ENCODE measurements around the gene DDX49. TPM values are rescaled to one million over a fixed set of nuclear protein-coding genes. Genes with fewer than 3 reads are reported as not detected.

DDX49 gene
- total RNA-seq, 2 donors from 2014 or later, result 31.1 to 57.8 TPM

DNA sequence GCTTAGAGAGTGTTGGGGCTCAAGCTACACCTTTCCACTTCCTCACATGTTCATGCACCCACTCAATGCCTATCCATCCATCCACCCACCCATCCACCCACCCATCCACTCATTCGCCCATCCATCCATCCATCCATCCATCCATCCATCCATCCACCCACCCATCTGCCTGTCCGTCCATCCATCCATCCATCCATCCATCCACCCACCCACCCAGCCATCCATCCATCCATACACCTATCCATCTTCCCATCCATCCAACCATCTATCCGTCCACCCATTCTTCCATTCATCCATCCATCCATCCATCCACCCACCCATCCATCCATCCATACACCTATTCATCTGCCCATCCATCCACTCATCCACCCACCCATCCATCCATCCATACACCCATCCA lies 34.6 kb downstream of the DDX49 start:
- intact Hi-C loops (cut with DNase I), result no loop called here
- no peak for DNase-seq
- TF ChIP-seq, protein P1, sequence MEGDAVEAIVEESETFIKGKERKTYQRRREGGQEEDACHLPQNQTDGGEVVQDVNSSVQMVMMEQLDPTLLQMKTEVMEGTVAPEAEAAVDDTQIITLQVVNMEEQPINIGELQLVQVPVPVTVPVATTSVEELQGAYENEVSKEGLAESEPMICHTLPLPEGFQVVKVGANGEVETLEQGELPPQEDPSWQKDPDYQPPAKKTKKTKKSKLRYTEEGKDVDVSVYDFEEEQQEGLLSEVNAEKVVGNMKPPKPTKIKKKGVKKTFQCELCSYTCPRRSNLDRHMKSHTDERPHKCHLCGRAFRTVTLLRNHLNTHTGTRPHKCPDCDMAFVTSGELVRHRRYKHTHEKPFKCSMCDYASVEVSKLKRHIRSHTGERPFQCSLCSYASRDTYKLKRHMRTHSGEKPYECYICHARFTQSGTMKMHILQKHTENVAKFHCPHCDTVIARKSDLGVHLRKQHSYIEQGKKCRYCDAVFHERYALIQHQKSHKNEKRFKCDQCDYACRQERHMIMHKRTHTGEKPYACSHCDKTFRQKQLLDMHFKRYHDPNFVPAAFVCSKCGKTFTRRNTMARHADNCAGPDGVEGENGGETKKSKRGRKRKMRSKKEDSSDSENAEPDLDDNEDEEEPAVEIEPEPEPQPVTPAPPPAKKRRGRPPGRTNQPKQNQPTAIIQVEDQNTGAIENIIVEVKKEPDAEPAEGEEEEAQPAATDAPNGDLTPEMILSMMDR (IDR thresholded peaks at IDR 0.05), result no peak
- Histone ChIP-seq H3K27me3 (no peaks in the 10 kb centered on the region), H3K4me3 (no peak overlapping the region), H3K9me3 (no peaks in the 10 kb centered on the region), H3K36me3 (no peaks in the 10 kb centered on the region), H3K4me1 (no peaks in the 10 kb centered on the region), H3K27ac (no peak overlapping the region), H3K9ac (ENCODE audit: low read depth in 2 of 2, low read length in 2 of 2) (no peak overlapping the region)

DNA sequence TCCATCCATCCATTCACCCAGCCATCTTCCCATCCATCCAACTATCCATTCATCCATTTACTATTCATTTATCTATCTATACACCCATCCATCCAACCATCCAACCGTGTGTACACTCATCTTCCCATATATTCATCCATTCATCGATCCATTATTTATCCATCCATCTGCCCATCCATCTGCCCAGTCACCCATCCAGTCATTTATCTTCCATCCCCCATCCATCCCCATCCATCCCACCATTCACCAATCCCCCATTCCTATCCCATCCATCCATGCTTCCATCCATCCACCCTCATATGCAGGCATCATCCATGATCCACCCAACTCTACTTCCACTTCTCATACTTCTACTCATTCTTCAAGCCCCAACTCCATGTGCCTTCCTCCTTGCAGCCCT lies 35.5 kb downstream of the DDX49 start:
- Histone ChIP-seq H3K27me3 (no peaks in the 10 kb centered on the region), H3K4me1 (no peaks in the 10 kb centered on the region), H3K36me3 (no peaks in the 10 kb centered on the region), H3K27ac (no peak overlapping the region), H3K4me3 (no peak overlapping the region), H3K9me3 (no peaks in the 10 kb centered on the region), H3K9ac (ENCODE audit: low read depth in 2 of 2, low read length in 2 of 2) (no peak overlapping the region)
- DNase-seq, result no peak
- TF ChIP-seq, protein P1 (IDR thresholded peaks at IDR 0.05), result no peak
- intact Hi-C loops (cut with DNase I), result no loop called here

DNA sequence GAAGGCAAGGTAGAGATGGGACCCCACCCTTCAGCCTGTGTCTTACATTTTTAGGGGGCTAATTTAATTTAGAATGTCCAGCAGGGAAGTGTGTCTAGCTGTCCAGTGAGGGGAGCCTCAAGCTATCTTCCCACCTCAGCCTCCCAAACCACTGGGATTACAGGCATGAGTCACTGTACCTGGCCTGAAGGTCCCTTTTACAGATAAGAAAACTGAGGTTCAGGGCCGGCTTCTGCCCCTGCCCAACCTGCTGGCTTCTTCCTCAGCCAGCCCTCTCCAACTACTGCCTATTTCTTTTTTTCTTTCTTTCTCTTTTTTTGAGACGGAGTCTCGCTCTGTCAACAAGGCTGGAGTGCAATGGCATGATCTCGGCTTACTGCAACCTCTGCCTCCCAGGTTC lies 40.9 kb downstream of the DDX49 start:
- no peaks in the 10 kb centered on the region for H3K36me3 ChIP-seq
- no peaks in the 10 kb centered on the region for H3K27me3 ChIP-seq
- no peaks in the 10 kb centered on the region for H3K4me1 ChIP-seq
- DNase-seq, result no peak
- no peak overlapping the region for H3K9ac ChIP-seq (ENCODE audit: low read depth in 2 of 2, low read length in 2 of 2)
- no peak overlapping the region for H3K4me3 ChIP-seq
- no peak overlapping the region for H3K27ac ChIP-seq
- H3K9me3 ChIP-seq, result no peaks in the 10 kb centered on the region
- TF ChIP-seq, protein P1 (IDR thresholded peaks at IDR 0.05), result no peak
- intact Hi-C loops (cut with DNase I), result no loop called here

DNA sequence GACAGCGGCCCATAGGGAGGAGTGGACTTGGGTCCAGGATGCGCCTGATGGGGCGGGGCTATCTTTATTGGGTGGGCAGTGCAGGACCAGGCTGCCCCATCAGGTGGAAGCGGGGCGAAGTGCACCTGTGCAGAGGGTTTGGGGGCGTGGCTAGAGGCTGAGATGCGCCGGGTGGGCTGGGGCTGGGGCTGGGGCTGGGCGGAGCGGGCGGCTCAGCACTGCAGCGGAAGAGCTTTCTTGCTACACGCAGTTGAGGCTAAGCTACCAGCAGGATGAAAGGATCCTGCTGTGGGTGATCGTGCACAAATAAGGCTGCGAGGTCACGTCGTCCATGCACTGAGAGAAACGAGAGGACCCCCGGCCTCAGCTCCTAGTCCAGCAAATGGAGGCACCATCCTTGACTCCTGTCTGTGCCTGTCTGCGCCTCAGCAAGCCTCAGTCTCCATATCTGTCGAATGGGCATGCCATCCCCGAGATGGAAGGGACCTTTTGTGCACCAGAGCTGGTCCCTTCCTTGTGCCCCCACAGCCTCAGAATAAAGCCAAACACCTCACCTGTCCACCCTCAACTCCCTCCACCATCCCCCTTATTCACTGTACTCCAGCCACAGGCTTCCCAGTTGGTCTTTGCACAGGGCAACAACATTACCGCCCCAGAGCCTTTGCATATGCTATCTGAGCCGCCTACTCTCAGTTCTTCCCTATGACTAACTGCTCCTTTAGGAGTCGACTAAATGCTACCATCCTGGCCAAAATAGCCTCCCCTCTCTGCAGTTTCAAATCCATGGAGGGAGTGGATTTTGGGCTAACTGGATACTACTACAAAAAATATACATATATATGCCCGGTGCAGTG lies 42.5 kb downstream of the DDX49 start:
- intact Hi-C loops (cut with DNase I), result no loop called here
- H3K27me3 ChIP-seq, result no peaks in the 10 kb centered on the region
- TF ChIP-seq, protein P1 (IDR thresholded peaks at IDR 0.05), result no peak
- H3K36me3 ChIP-seq, result no peaks in the 10 kb centered on the region
- H3K9ac ChIP-seq (ENCODE audit: low read depth in 2 of 2, low read length in 2 of 2), result no peak overlapping the region
- no peak overlapping the region for H3K27ac ChIP-seq
- DNase-seq, result no peak
- no peaks in the 10 kb centered on the region for H3K4me1 ChIP-seq
- no peaks in the 10 kb centered on the region for H3K9me3 ChIP-seq
- H3K4me3 ChIP-seq, result no peak overlapping the region

DNA sequence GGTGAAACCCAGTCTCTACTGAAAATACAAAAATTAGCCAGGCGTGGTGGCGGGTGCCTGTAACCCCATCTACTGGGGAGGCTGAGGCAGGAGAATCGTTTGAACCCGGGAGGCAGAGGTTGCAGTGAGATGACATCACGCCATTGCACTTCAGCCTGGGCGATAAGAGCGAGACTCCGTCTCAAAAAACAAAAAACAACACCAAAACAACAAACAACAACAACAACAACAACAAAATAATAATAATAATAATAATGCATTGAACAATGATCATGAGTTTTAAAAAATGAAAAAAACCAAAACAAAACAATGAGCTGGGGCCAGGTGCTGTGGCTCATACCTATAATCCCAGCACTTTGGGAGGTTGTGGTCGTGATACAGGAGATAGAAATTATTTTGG lies 44.6 kb downstream of the DDX49 start:
- Histone ChIP-seq H3K27ac (no peak overlapping the region), H3K9ac (ENCODE audit: low read depth in 2 of 2, low read length in 2 of 2) (no peak overlapping the region), H3K27me3 (no peaks in the 10 kb centered on the region), H3K36me3 (no peaks in the 10 kb centered on the region), H3K4me1 (no peaks in the 10 kb centered on the region), H3K4me3 (no peak overlapping the region), H3K9me3 (no peaks in the 10 kb centered on the region)
- intact Hi-C loops (cut with DNase I), result no loop called here
- no peak for DNase-seq
- TF ChIP-seq, protein P1 (IDR thresholded peaks at IDR 0.05), result no peak
